Activated CD4-positive, alpha-beta T cell treated with anti-CD3 and anti-CD28 coated beads for 36 hours (primary cell): ENCODE results near the gene STK11. TPM values are rescaled to one million over a fixed set of nuclear protein-coding genes. Genes with fewer than 3 reads are reported as not detected.

Experiments
- ATAC-seq: fragments of 200-7000 bp; cut with Tn5 transposase; one replicate; pipeline ENCODE4 v1.10.0; 2021; ENCODE audit warnings: mild to moderate bottlenecking, moderate library complexity
- CTCF ChIA-PET: fragments of 350-600 bp; sonication (Branson Sonifier 250); formaldehyde crosslinking; loops from one replicate; lab custom pipeline; 2021; ENCODE audit warnings: antibody characterized with exemption; lab: Charles Lee
- POLR2A ChIA-PET: fragments of 350-600 bp; sonication (Branson Sonifier 250); formaldehyde crosslinking; loops from one replicate; lab custom pipeline; 2021; ENCODE audit warnings: antibody characterized with exemption, inconsistent platforms; lab: Charles Lee
- DNase-seq: peaks from one replicate; pipeline ENCODE4 v3.0.0-alpha.2; 2020
- H3K27ac Mint-ChIP-seq: one replicate; pipeline ENCODE4 v1.8.0; 2021; ENCODE audit warnings: mixed read lengths
- H3K27me3 Mint-ChIP-seq: one replicate; pipeline ENCODE4 v1.8.0; 2021; ENCODE audit warnings: mixed read lengths
- H3K36me3 Mint-ChIP-seq: one replicate; pipeline ENCODE4 v1.8.0; 2021; ENCODE audit warnings: low read depth, mixed read lengths
- H3K4me1 Mint-ChIP-seq: one replicate; pipeline ENCODE4 v1.8.0; 2021; ENCODE audit warnings: mixed read lengths
- H3K4me3 Mint-ChIP-seq: one replicate; pipeline ENCODE4 v1.8.0; 2021; ENCODE audit warnings: mild to moderate bottlenecking, moderate library complexity, mixed read lengths
- H3K9me3 Mint-ChIP-seq: one replicate; pipeline ENCODE4 v1.8.0; 2021; ENCODE audit warnings: low read depth, mixed read lengths
- intact Hi-C, 2 experiments: fragments of 100-400 bp; cut with DNase I in 1 of 2; cut with micrococcal nuclease in 1 of 2; formaldehyde crosslinking; loops; one replicate each; pipeline versions ENCODE4 v1.14.2 to v1.15.1; 2022 to 2024; cut with DNase I, micrococcal nuclease
- total RNA-seq, 2 experiments: library from RNA; stranded (reverse); gene quantifications; one replicate each; pipeline ENCODE4 v1.2.3, GENCODE V29; 2021

The STK11 gene
- total RNA-seq, 2 experiments from 2014 or later, result 49.2 to 61.5 TPM

GRCh38 chr19:1261798-1262622, 56.4 kb downstream of the STK11 start:
- POLR2A ChIA-PET, result interaction anchor here (0.9 to 1.7 kb wide), 3 partner anchors 7 to 18 kb away, joined by 3 to 10 read pairs (median 4); partner anchors contain the start of genes CIRBP and FAM174C
- Mint-ChIP-seq H3K9me3 (no peaks in the 10 kb centered on the region), H3K4me3 (peak overlapping the region; percentile 95), H3K27me3 (no peaks in the 10 kb centered on the region), H3K36me3 (peaks cover 29% of the 10 kb centered on the region), H3K27ac (peak overlapping the region; percentile 87), H3K4me1 (peaks cover 57% of the 10 kb centered on the region)
- intact Hi-C loops, result loop anchor here in 1 of 2 experiments (1.0 to 10.0 kb wide), 3 partner anchors 13 to 833 kb away; partner anchors contain the start of genes FAM174C, GPX4, IZUMO4 and MOB3A
- ATAC-seq, result no peak
- CTCF ChIA-PET, result interaction anchor here (0.8 to 2.3 kb wide), 6 partner anchors 9 to 197 kb away, joined by 3 to 17 read pairs (median 5); partner anchors contain the start of gene ATP5F1D
- peak; percentile 60 for DNase-seq

- intact Hi-C loops, result loop anchor here in 1 of 2 experiments (10.0 kb wide), 1 partner anchor 832 kb away; the partner anchor contains the start of genes IZUMO4 and MOB3A
- peaks cover 58% of the 10 kb centered on the region for H3K4me1 Mint-ChIP-seq
- DNase-seq, result no peak
- ATAC-seq, result no peak
- peak overlapping the region; percentile 34 for H3K27ac Mint-ChIP-seq
- POLR2A ChIA-PET, result no interaction called here
- peak overlapping the region; percentile 47 for H3K4me3 Mint-ChIP-seq
- CTCF ChIA-PET, result interaction anchor here (1.0 to 7.2 kb wide), 4 partner anchors 9 to 21 kb away, joined by 5 to 163 read pairs (median 11); partner anchors contain the start of gene ATP5F1D
- no peaks in the 10 kb centered on the region for H3K27me3 Mint-ChIP-seq
- no peaks in the 10 kb centered on the region for H3K9me3 Mint-ChIP-seq
- H3K36me3 Mint-ChIP-seq, result peaks cover 25% of the 10 kb centered on the region
Measured at GRCh38 chr19:1262623-1263123, 57.1 kb downstream of the STK11 start.

- no peak for DNase-seq
- H3K36me3 Mint-ChIP-seq, result peaks cover 20% of the 10 kb centered on the region
- intact Hi-C loops, result loop anchor here in 1 of 2 experiments (10.0 kb wide), 1 partner anchor 832 kb away; the partner anchor contains the start of genes IZUMO4 and MOB3A
- H3K27me3 Mint-ChIP-seq, result no peaks in the 10 kb centered on the region
- CTCF ChIA-PET, result interaction anchor here (1.2 to 7.2 kb wide), 2 partner anchors 10 to 18 kb away, joined by 3 to 163 read pairs; no protein-coding TSS in a partner anchor
- no peak for ATAC-seq
- H3K4me3 Mint-ChIP-seq, result peak overlapping the region; percentile 47
- H3K27ac Mint-ChIP-seq, result no peak overlapping the region
- POLR2A ChIA-PET, result interaction anchor here (2.0 kb wide), 1 partner anchor 19 kb away, joined by 5 read pairs; no protein-coding TSS in a partner anchor
- no peaks in the 10 kb centered on the region for H3K9me3 Mint-ChIP-seq
- H3K4me1 Mint-ChIP-seq, result peaks cover 56% of the 10 kb centered on the region
Measured at GRCh38 chr19:1263188-1263587, 57.6 kb downstream of the STK11 start.

GRCh38 chr19:1264801-1265614, 59.4 kb downstream of the STK11 start:
- no peaks in the 10 kb centered on the region for H3K27me3 Mint-ChIP-seq
- H3K4me3 Mint-ChIP-seq, result peak overlapping the region; percentile 33
- intact Hi-C loops, result loop anchor here in 1 of 2 experiments (5.0 to 10.0 kb wide), 2 partner anchors 597 to 830 kb away; partner anchors contain the start of genes IZUMO4, KLF16 and MOB3A
- CTCF ChIA-PET, result interaction anchor here (1.6 to 7.2 kb wide), 3 partner anchors 11 to 189 kb away, joined by 6 to 163 read pairs (median 18); no protein-coding TSS in a partner anchor
- DNase-seq (no peak), ATAC-seq (no peak)
- peak overlapping the region; percentile 25 for H3K27ac Mint-ChIP-seq
- peaks cover 48% of the 10 kb centered on the region for H3K4me1 Mint-ChIP-seq
- H3K36me3 Mint-ChIP-seq, result peaks cover 12% of the 10 kb centered on the region
- H3K9me3 Mint-ChIP-seq, result no peaks in the 10 kb centered on the region
- POLR2A ChIA-PET, result interaction anchor here (0.6 to 2.0 kb wide), 3 partner anchors 21 to 152 kb away, joined by 3 to 36 read pairs (median 5); no protein-coding TSS in a partner anchor

GRCh38 chr19:1265615-1266128, 60.1 kb downstream of the STK11 start:
- no peak overlapping the region for H3K27ac Mint-ChIP-seq
- H3K4me3 Mint-ChIP-seq, result peak overlapping the region; percentile 17
- CTCF ChIA-PET, result interaction anchor here (1.0 to 7.2 kb wide), 5 partner anchors 12 to 189 kb away, joined by 3 to 163 read pairs (median 9); partner anchors contain the start of gene ATP5F1D
- POLR2A ChIA-PET, result interaction anchor here (1.1 to 1.8 kb wide), 2 partner anchors 19 to 21 kb away, joined by 3 to 36 read pairs; no protein-coding TSS in a partner anchor
- no peaks in the 10 kb centered on the region for H3K9me3 Mint-ChIP-seq
- H3K27me3 Mint-ChIP-seq, result no peaks in the 10 kb centered on the region
- intact Hi-C loops, result loop anchor here (1.0 to 10.0 kb wide), 5 partner anchors 16 to 829 kb away; partner anchors contain the start of genes IZUMO4 (in 1 of the 2), KLF16 (in 1 of the 2), MOB3A (in 1 of the 2) and POLR2E (in 1 of the 2)
- peak; percentile 65 for DNase-seq
- peaks cover 53% of the 10 kb centered on the region for H3K4me1 Mint-ChIP-seq
- peak; percentile 1 for ATAC-seq
- H3K36me3 Mint-ChIP-seq, result peaks cover 19% of the 10 kb centered on the region

- Mint-ChIP-seq H3K4me1 (peaks cover 58% of the 10 kb centered on the region), H3K27ac (no peak overlapping the region), H3K9me3 (no peaks in the 10 kb centered on the region), H3K27me3 (no peaks in the 10 kb centered on the region), H3K36me3 (peaks cover 24% of the 10 kb centered on the region), H3K4me3 (peak overlapping the region; percentile 38)
- ChIA-PET POLR2A (interaction anchor here (0.9 to 1.8 kb wide), 5 partner anchors 9 to 22 kb away, joined by 3 to 36 read pairs (median 4); partner anchors contain the start of gene FAM174C), CTCF (interaction anchor here (0.6 to 7.2 kb wide), 9 partner anchors 9 to 190 kb away, joined by 3 to 163 read pairs (median 6); partner anchors contain the start of genes ATP5F1D and FAM174C)
- intact Hi-C loops, result loop anchor here (1.0 to 10.0 kb wide), 5 partner anchors 17 to 828 kb away; partner anchors contain the start of genes IZUMO4 (in 1 of the 2), KLF16 (in 1 of the 2), MOB3A (in 1 of the 2) and POLR2E (in 1 of the 2)
- ATAC-seq, result peak; percentile 30
- DNase-seq, result peak; percentile 91
Measured at GRCh38 chr19:1266129-1266915, 60.7 kb downstream of the STK11 start.

GRCh38 chr19:1266916-1267476, 61.4 kb downstream of the STK11 start:
- H3K4me3 Mint-ChIP-seq, result peak overlapping the region; percentile 45
- no peaks in the 10 kb centered on the region for H3K27me3 Mint-ChIP-seq
- peak overlapping the region; percentile 55 for H3K27ac Mint-ChIP-seq
- no peaks in the 10 kb centered on the region for H3K9me3 Mint-ChIP-seq
- ATAC-seq (no peak), DNase-seq (peak; percentile 80)
- H3K36me3 Mint-ChIP-seq, result peaks cover 26% of the 10 kb centered on the region
- intact Hi-C loops, result loop anchor here (1.0 to 10.0 kb wide), 5 partner anchors 18 to 828 kb away; partner anchors contain the start of genes IZUMO4 (in 1 of the 2), KLF16 (in 1 of the 2), MOB3A (in 1 of the 2) and POLR2E (in 1 of the 2)
- peaks cover 58% of the 10 kb centered on the region for H3K4me1 Mint-ChIP-seq
- CTCF ChIA-PET, result interaction anchor here (0.6 to 7.2 kb wide), 5 partner anchors 8 to 42 kb away, joined by 3 to 163 read pairs (median 9); partner anchors contain the start of genes ATP5F1D and FAM174C
- POLR2A ChIA-PET, result interaction anchor here (0.9 to 1.8 kb wide), 4 partner anchors 8 to 23 kb away, joined by 3 to 36 read pairs (median 4); partner anchors contain the start of gene FAM174C

GRCh38 chr19:1267477-1268225, 62.1 kb downstream of the STK11 start:
- ChIA-PET CTCF (interaction anchor here (0.7 to 7.2 kb wide), 5 partner anchors 14 to 168 kb away, joined by 3 to 163 read pairs (median 9); partner anchors contain the start of gene ATP5F1D), POLR2A (no interaction called here)
- no peak for ATAC-seq
- Mint-ChIP-seq H3K27me3 (no peaks in the 10 kb centered on the region), H3K9me3 (no peaks in the 10 kb centered on the region), H3K27ac (peak overlapping the region; percentile 55), H3K36me3 (peaks cover 31% of the 10 kb centered on the region), H3K4me3 (peak overlapping the region; percentile 45), H3K4me1 (peaks cover 60% of the 10 kb centered on the region)
- DNase-seq, result peak; percentile 54
- intact Hi-C loops, result loop anchor here in 1 of 2 experiments (1.0 to 10.0 kb wide), 5 partner anchors 23 to 827 kb away; partner anchors contain the start of genes GPX4, IZUMO4, KLF16 and MOB3A
